HTERT RPE-1 (cell line): Measurements from ENCODE around the gene GSDMA.

Experiments
- in situ Hi-C: fragments of 300-500 bp; cut with MboI; formaldehyde crosslinking; loops from 4 replicates; pipeline ENCODE4 v1.14.3; 2020; ENCODE audit warnings: low sequenced_read_pairs

GSDMA gene

GRCh38 chr17:39960524-39961041, 2.2 kb upstream of the GSDMA start:
- in situ Hi-C loops, result no loop called here

- in situ Hi-C loops, result no loop called here
Measured at GRCh38 chr17:39963829-39964228, 1.0 kb downstream of the GSDMA start.

- in situ Hi-C loops, result no loop called here
Measured at GRCh38 chr17:39965017-39965699, 2.4 kb downstream of the GSDMA start.

- in situ Hi-C loops, result no loop called here
Measured at GRCh38 chr17:39966771-39967170, 4.0 kb downstream of the GSDMA start.

- in situ Hi-C loops, result no loop called here
Measured at GRCh38 chr17:39968761-39969160, 6.0 kb downstream of the GSDMA start.

GRCh38 chr17:39969375-39969774, 6.6 kb downstream of the GSDMA start:
- in situ Hi-C loops, result no loop called here

GRCh38 chr17:39970157-39970692, 7.4 kb downstream of the GSDMA start:
- in situ Hi-C loops, result no loop called here

- in situ Hi-C loops, result no loop called here
Measured at GRCh38 chr17:39971076-39971603, 8.3 kb downstream of the GSDMA start.

- in situ Hi-C loops, result no loop called here
Measured at GRCh38 chr17:39972271-39972670, 9.5 kb downstream of the GSDMA start.

GRCh38 chr17:39973496-39973895, 10.7 kb downstream of the GSDMA start:
- in situ Hi-C loops, result no loop called here

- in situ Hi-C loops, result no loop called here
Measured at GRCh38 chr17:39974433-39974832, 11.6 kb downstream of the GSDMA start.

- in situ Hi-C loops, result no loop called here
Measured at GRCh38 chr17:39975801-39976200, 13.0 kb downstream of the GSDMA start.

GRCh38 chr17:39979016-39979670, 16.3 kb downstream of the GSDMA start:
- in situ Hi-C loops, result no loop called here

- in situ Hi-C loops, result no loop called here
Measured at GRCh38 chr17:39979893-39980350, 17.1 kb downstream of the GSDMA start.

GRCh38 chr17:39980351-39981206, 17.8 kb downstream of the GSDMA start, which contains the start of gene PSMD3:
PSMD3 (plus strand) TSS chr17:39980807; CDS start chr17:39980971, 164 bp downstream.
- in situ Hi-C loops, result no loop called here

- in situ Hi-C loops, result no loop called here
Measured at GRCh38 chr17:39981207-39981741, 18.5 kb downstream of the GSDMA start.

GRCh38 chr17:39981766-39982375, 19.1 kb downstream of the GSDMA start:
- in situ Hi-C loops, result no loop called here

GRCh38 chr17:39988206-39988810, 25.5 kb downstream of the GSDMA start:
- in situ Hi-C loops, result no loop called here

GRCh38 chr17:39994448-39994847, 31.6 kb downstream of the GSDMA start:
- in situ Hi-C loops, result no loop called here

- in situ Hi-C loops, result no loop called here
Measured at GRCh38 chr17:39995438-39995837, 32.6 kb downstream of the GSDMA start.
